IMR-90 (cell line): ENCODE results near the gene SECISBP2. TPM values are rescaled to one million over a fixed set of nuclear protein-coding genes. Genes with fewer than 3 reads are reported as not detected.

Experiments
- ATAC-seq: fragments of 200-7000 bp; cut with Tn5 transposase; 2 replicates; pipeline ENCODE4 v1.9.1; 2020; ENCODE audit warnings: low read depth, mild to moderate bottlenecking, moderate library complexity
- BruUV-seq: library from RNA; stranded (reverse); fragments of 400-500 nt; replicated peaks from 2 replicates; lab custom pipeline; 2021; lab: Mats Ljungman, UMichigan
- CTCF ChIA-PET: fragments of 300-600 bp; formaldehyde crosslinking; extraction: SDS; loops from one replicate; lab custom pipeline; 2021; ENCODE audit warnings: antibody characterized with exemption; lab: Yijun Ruan, JAX
- POLR2A ChIA-PET: fragments of 300-600 bp; sonication (Branson Sonifier 250); formaldehyde crosslinking; loops from one replicate; lab custom pipeline; 2022; ENCODE audit warnings: antibody characterized with exemption; ENCODE audit not compliant: unreplicated experiment; lab: Charles Lee
- DNase-seq: peaks from one replicate; pipeline ENCODE4 v3.0.0; 2013
- H2AFZ ChIP-seq: replicated peaks from 2 replicates; pipeline ENCODE3; 2013; ENCODE audit warnings: low read length, mild to moderate bottlenecking; ENCODE audit not compliant: poor library complexity
- H2AK5ac ChIP-seq: 2 replicates; pipeline ENCODE4 v1.6.1; 2013; ENCODE audit warnings: low read depth, low read length, inconsistent platforms
- H2AK9ac ChIP-seq: replicated peaks from 2 replicates; pipeline ENCODE3; 2013; ENCODE audit warnings: mild to moderate bottlenecking, low read depth, low read length, moderate library complexity; ENCODE audit not compliant: poor library complexity
- H2BK120ac ChIP-seq: 2 replicates; pipeline ENCODE4 v1.6.1; 2013; ENCODE audit warnings: low read depth, low read length, inconsistent platforms
- H2BK15ac ChIP-seq: 3 replicates; pipeline ENCODE4 v1.6.1; 2013; ENCODE audit warnings: low read depth, low read length, inconsistent platforms
- H2BK20ac ChIP-seq: 2 replicates; pipeline ENCODE4 v1.6.1; 2013; ENCODE audit warnings: low read depth, mild to moderate bottlenecking, inconsistent platforms, low read length, moderate library complexity
- H2BK5ac ChIP-seq: 2 replicates; pipeline ENCODE4 v1.6.1; 2013; ENCODE audit warnings: mild to moderate bottlenecking, low read depth, low read length, inconsistent platforms; ENCODE audit not compliant: poor library complexity, severe bottlenecking
- H3K14ac ChIP-seq: replicated peaks from 2 replicates; pipeline ENCODE4 v1.6.1; 2013; ENCODE audit warnings: low read depth, low read length, inconsistent platforms
- H3K18ac ChIP-seq: 2 replicates; pipeline ENCODE4 v1.6.1; 2013; ENCODE audit warnings: low read depth, low read length, control low read depth
- H3K23ac ChIP-seq: 2 replicates; pipeline ENCODE4 v1.6.1; 2013; ENCODE audit warnings: low read depth, low read length, inconsistent platforms
- H3K27ac ChIP-seq: 2 replicates; pipeline ENCODE4 v1.5.1; 2013; ENCODE audit warnings: mild to moderate bottlenecking, control low read depth, low read length; ENCODE audit not compliant: insufficient read depth
- H3K27me3 ChIP-seq: 2 replicates; pipeline ENCODE4 v1.6.1; 2013; ENCODE audit warnings: low read length; ENCODE audit not compliant: control insufficient read depth, insufficient read depth
- H3K36me3 ChIP-seq: 2 replicates; pipeline ENCODE4 v1.6.1; 2013; ENCODE audit warnings: low read length, mixed read lengths; ENCODE audit not compliant: control insufficient read depth, insufficient read depth
- H3K4ac ChIP-seq: 2 replicates; pipeline ENCODE4 v1.6.1; 2013; ENCODE audit warnings: low read depth, low read length, inconsistent platforms
- H3K4me1 ChIP-seq: 2 replicates; pipeline ENCODE4 v1.6.1; 2013; ENCODE audit warnings: low read length, mixed read lengths; ENCODE audit not compliant: control insufficient read depth, insufficient read depth
- H3K4me2 ChIP-seq: 2 replicates; pipeline ENCODE4 v1.6.1; 2013; ENCODE audit warnings: low read depth, mild to moderate bottlenecking, control low read depth, low read length, moderate library complexity
- H3K4me3 ChIP-seq: 2 replicates; pipeline ENCODE4 v1.5.1; 2013; ENCODE audit warnings: low read depth, mild to moderate bottlenecking, control low read depth, low read length, moderate library complexity; ENCODE audit not compliant: insufficient read depth
- H3K56ac ChIP-seq: 2 replicates; pipeline ENCODE4 v1.6.1; 2013; ENCODE audit warnings: low read length, inconsistent platforms; ENCODE audit not compliant: insufficient read depth; ENCODE audit errors: extremely low read depth
- H3K79me1 ChIP-seq, 2 experiments: 2 replicates each; pipeline ENCODE4 v1.6.1; 2013; ENCODE audit warnings: low read length in 2 of 2, inconsistent platforms in 1 of 2, low read depth in 1 of 2
- H3K9ac ChIP-seq: 2 replicates; pipeline ENCODE4 v1.6.1; 2013; ENCODE audit warnings: low read depth, low read length, control low read depth
- H3K9me1 ChIP-seq: 2 replicates; pipeline ENCODE4 v1.6.1; 2013; ENCODE audit warnings: low read length, inconsistent platforms; ENCODE audit not compliant: insufficient read depth
- H3K9me3 ChIP-seq: 2 replicates; pipeline ENCODE4 v1.6.1; 2013; ENCODE audit warnings: low read length; ENCODE audit not compliant: control insufficient read depth, insufficient read depth
- H4K20me1 ChIP-seq: 2 replicates; pipeline ENCODE4 v1.6.1; 2013; ENCODE audit warnings: low read length, inconsistent platforms; ENCODE audit not compliant: insufficient read depth
- H4K5ac ChIP-seq: 2 replicates; pipeline ENCODE4 v1.6.1; 2013; ENCODE audit warnings: mild to moderate bottlenecking, low read depth, low read length, control low read depth
- H4K8ac ChIP-seq, 2 experiments: 2 replicates each; pipeline ENCODE4 v1.6.1; 2013; ENCODE audit warnings: low read depth in 2 of 2, low read length in 2 of 2, control low read depth in 1 of 2, inconsistent platforms in 1 of 2
- H4K91ac ChIP-seq: 2 replicates; pipeline ENCODE4 v1.6.1; 2013; ENCODE audit warnings: low read depth, low read length, inconsistent platforms; ENCODE audit not compliant: insufficient read depth
- CEBPB ChIP-seq: IDR thresholded peaks from 2 replicates; pipeline ENCODE4 v1.6.1; 2012; ENCODE audit warnings: low read depth, low read length, improper control_type of control experiment
- MXI1 ChIP-seq: IDR thresholded peaks from 2 replicates; pipeline ENCODE4 v1.6.1; 2012; ENCODE audit warnings: low read depth, mild to moderate bottlenecking, low read length, moderate library complexity, borderline replicate concordance
- POLR2A ChIP-seq: IDR thresholded peaks from 2 replicates; pipeline ENCODE4 v1.6.1; 2012; ENCODE audit warnings: mild to moderate bottlenecking, low read depth, low read length
- RCOR1 ChIP-seq: IDR thresholded peaks from 2 replicates; pipeline ENCODE4 v1.6.1; 2012; ENCODE audit warnings: mild to moderate bottlenecking, low read length, improper control_type of control experiment; ENCODE audit not compliant: insufficient replicate concordance
- WGBS, 2 experiments: methylation state at CpG; one replicate each; pipeline versions ENCODE4 v1.1.5 to v1.1.7; 2013; ENCODE audit warnings: missing lambda C conversion rate in 2 of 2; ENCODE audit not compliant: insufficient read length in 1 of 2; ENCODE audit errors: extremely low coverage in 2 of 2; 5-methylcytosine and 5-hydroxymethylcytosine counted together
- dilution Hi-C: fragments of 300-500 bp; cut with HindIII; formaldehyde crosslinking; loops from one replicate; pipeline ENCODE4 v1.14.3; 2018; ENCODE audit warnings: low sequenced_read_pairs; ENCODE audit not compliant: unreplicated experiment
- in situ Hi-C: fragments of 300-500 bp; cut with MboI; formaldehyde crosslinking; loops from 3 replicates; pipeline ENCODE4 v1.14.3; 2019; ENCODE audit warnings: low sequenced_read_pairs, inconsistent platforms, mixed read lengths
- intact Hi-C: fragments of 100-400 bp; cut with micrococcal nuclease; formaldehyde crosslinking; loops from 2 replicates; pipeline ENCODE4 v1.10.0; 2022
- polyA plus RNA-seq, 3 experiments: library from polyadenylated mRNA; depleted of rRNA; stranded (reverse); fragments of >200 nt; gene quantifications; 2 replicates each; pipeline ENCODE4 v1.2.3, GENCODE V29; 2012; ENCODE audit warnings: low replicate concordance in 1 of 3
- total RNA-seq: library from RNA; depleted of rRNA; stranded (reverse); fragments of >200 nt; gene quantifications from 2 replicates; pipeline ENCODE4 v1.2.3, GENCODE V29; 2012
- TF ChIP-seq, protein P1 (sequence below): fragments of 150-350 bp; IDR thresholded peaks from 2 replicates; pipeline ENCODE4 v1.6.1; 2016; ENCODE audit warnings: low read depth, mild to moderate bottlenecking, low read length, moderate library complexity, borderline replicate concordance
- TF ChIP-seq, protein P2 (sequence below): conservative IDR thresholded peaks from 2 replicates; pipeline ENCODE4 v1.5.1; 2012; ENCODE audit warnings: mild to moderate bottlenecking, low read depth, low read length, improper control_type of control experiment

SECISBP2 gene
- total and polyA plus RNA-seq, 2 of the 4 experiments (the other 2 are of a cell fraction) = 16.4 to 18.8 TPM

DNA sequence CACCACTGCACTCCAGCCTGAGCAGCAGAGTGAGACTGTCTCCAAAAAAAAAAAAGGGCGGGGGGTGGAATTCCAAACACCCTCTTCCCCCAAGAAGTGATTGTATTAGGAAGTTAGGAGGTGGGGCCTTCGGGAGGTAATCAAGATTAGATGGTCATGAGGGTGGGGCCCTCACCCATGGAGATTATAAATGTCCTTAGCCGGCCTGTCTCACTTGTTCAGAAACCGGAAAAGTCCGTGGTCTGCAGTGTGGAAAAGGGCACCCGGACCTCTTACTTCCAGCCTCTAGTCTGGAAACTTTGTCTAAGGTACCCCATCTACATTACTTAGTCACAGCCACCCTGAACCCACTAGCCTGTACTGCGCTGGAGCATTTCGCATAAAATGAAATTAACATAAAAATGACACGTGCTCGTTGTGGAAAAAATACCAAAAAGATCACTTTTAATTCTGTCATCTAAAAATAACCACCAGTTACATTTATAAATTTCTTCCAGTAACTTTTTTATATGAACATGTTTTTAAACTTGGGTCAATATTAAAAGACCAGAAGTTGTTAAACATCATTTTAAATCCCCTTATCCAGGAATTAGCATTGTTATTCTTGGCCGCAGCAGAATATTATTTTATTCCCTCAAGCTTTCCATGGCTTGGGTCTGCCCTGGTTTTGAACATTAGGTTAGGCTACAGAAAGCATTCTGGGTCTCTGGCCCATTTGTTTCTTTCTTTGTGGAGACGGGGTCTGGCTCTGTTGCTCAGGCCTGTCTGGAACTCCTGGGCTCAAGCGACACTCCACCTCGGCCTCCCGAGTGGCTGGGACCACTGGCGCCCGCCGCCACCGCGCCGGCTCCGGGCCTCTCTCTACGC is 8.5 kb upstream of the SECISBP2 start:
- peak overlapping the region; percentile 90 for H3K56ac ChIP-seq
- H3K4me2 ChIP-seq = peak overlapping the region; percentile 93
- H2AK5ac ChIP-seq = peak overlapping the region; percentile 68
- H3K9me1 ChIP-seq = no peaks in the 10 kb centered on the region; the same call in 1 of the 2 replicates
- H3K27ac ChIP-seq = peak overlapping the region; percentile 95
- H3K9ac ChIP-seq = peak overlapping the region; percentile 83
- ChIA-PET CTCF (no interaction called here), POLR2A (no interaction called here)
- H3K23ac ChIP-seq = peak overlapping the region; percentile 82
- H2BK120ac ChIP-seq = peak overlapping the region; percentile 65
- TF ChIP-seq CEBPB (no peak), RCOR1 (no peak), MXI1 (no peak), POLR2A (peak; percentile 58)
- TF ChIP-seq, protein P1, sequence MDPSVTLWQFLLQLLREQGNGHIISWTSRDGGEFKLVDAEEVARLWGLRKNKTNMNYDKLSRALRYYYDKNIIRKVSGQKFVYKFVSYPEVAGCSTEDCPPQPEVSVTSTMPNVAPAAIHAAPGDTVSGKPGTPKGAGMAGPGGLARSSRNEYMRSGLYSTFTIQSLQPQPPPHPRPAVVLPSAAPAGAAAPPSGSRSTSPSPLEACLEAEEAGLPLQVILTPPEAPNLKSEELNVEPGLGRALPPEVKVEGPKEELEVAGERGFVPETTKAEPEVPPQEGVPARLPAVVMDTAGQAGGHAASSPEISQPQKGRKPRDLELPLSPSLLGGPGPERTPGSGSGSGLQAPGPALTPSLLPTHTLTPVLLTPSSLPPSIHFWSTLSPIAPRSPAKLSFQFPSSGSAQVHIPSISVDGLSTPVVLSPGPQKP = no peak
- TF ChIP-seq, protein P2, sequence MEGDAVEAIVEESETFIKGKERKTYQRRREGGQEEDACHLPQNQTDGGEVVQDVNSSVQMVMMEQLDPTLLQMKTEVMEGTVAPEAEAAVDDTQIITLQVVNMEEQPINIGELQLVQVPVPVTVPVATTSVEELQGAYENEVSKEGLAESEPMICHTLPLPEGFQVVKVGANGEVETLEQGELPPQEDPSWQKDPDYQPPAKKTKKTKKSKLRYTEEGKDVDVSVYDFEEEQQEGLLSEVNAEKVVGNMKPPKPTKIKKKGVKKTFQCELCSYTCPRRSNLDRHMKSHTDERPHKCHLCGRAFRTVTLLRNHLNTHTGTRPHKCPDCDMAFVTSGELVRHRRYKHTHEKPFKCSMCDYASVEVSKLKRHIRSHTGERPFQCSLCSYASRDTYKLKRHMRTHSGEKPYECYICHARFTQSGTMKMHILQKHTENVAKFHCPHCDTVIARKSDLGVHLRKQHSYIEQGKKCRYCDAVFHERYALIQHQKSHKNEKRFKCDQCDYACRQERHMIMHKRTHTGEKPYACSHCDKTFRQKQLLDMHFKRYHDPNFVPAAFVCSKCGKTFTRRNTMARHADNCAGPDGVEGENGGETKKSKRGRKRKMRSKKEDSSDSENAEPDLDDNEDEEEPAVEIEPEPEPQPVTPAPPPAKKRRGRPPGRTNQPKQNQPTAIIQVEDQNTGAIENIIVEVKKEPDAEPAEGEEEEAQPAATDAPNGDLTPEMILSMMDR = no peak
- peak overlapping the region; percentile 89 for H3K4ac ChIP-seq
- H3K4me3 ChIP-seq = peak overlapping the region; percentile 67
- H2BK5ac ChIP-seq = peak overlapping the region; percentile 89
- H3K79me1 ChIP-seq = peaks cover 4 to 10% of the 10 kb centered on the region in 2 experiments; a peak in 3 of 4 replicates
- peak overlapping the region; percentile 95 to 99 for H4K8ac ChIP-seq
- no peaks in the 10 kb centered on the region; the same call in 1 of the 2 replicates for H4K20me1 ChIP-seq
- DNase-seq = no peak
- H3K9me3 ChIP-seq = no peaks in the 10 kb centered on the region
- peak overlapping the region; percentile 93 for H4K5ac ChIP-seq
- WGBS, 2 experiments = 0% methylated on average over 2 of the region's 23 CpGs; no CpG with 5 or more reads in 1 of the 2 experiments
- no peak overlapping the region; the same call in 2 of the 3 replicates for H2BK15ac ChIP-seq
- in situ Hi-C loops (no loop called here), intact Hi-C loops (loop anchor here (2.0 to 10.0 kb wide), 7 partner anchors 133 to 1595 kb away; no protein-coding TSS in a partner anchor), dilution Hi-C loops (no loop called here)
- H3K14ac ChIP-seq = peak overlapping the region; percentile 83
- H2BK20ac ChIP-seq = no peak overlapping the region
- peaks cover 3% of the 10 kb centered on the region for H3K4me1 ChIP-seq
- TSS peak; percentile 77 for BruUV-seq
- H4K91ac ChIP-seq = peak overlapping the region; percentile 82
- H3K27me3 ChIP-seq = no peaks in the 10 kb centered on the region
- H2AK9ac ChIP-seq = peak overlapping the region; percentile 96
- peak overlapping the region; percentile 95 for H2AFZ ChIP-seq
- H3K18ac ChIP-seq = peak overlapping the region; percentile 21; the same call in 1 of the 2 replicates
- no peak for ATAC-seq
- H3K36me3 ChIP-seq = no peaks in the 10 kb centered on the region
